ENCODE data around the gene MMP24.
"Not testable (repeated sequence)": the region's sequence is repeated elsewhere in the genome, so short reads cannot be mapped to it uniquely, and the experiment has no call there.

MMP24 gene

DNA sequence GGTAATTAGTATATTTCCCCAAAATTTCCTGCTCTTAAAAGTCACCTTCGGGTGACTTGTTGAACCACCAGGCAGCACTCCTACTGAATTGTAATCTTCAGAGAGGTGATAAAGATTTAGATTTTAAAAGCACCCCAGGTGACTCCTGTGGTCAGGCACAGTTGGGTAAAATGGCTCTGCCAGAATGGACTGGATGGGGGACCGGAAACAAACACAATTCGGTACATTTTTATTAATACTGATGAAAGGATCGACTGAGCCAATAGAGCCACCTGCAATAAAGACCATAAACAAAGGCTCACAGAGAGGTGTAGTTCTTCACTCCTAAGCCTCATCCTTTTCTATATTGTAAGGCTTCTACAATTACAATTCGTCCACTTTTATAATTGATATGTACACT, 85.3 kb downstream of the MMP24 start:
- DNase-seq (ENCODE audit: low spot score), result no peak

DNA sequence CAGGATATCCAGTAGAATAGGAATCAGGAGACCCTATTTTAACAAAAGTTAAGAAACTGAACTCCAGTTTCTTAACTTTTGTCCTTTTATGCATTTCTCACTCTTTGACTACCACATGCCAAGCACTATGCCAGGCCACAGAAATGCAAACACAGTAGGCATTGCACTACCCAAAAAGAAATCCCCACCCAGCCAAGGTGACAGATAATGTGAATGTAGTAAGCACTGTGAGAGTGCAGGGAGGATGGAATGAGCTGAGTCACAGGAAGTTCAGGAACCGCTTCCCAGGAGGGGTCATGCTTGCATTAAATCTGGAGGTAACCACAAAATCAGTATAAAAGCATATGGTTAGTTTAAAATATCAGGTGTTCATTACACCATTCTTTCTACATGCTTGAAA, 85.8 kb downstream of the MMP24 start:
- DNase-seq (ENCODE audit: low spot score), result no peak

DNA sequence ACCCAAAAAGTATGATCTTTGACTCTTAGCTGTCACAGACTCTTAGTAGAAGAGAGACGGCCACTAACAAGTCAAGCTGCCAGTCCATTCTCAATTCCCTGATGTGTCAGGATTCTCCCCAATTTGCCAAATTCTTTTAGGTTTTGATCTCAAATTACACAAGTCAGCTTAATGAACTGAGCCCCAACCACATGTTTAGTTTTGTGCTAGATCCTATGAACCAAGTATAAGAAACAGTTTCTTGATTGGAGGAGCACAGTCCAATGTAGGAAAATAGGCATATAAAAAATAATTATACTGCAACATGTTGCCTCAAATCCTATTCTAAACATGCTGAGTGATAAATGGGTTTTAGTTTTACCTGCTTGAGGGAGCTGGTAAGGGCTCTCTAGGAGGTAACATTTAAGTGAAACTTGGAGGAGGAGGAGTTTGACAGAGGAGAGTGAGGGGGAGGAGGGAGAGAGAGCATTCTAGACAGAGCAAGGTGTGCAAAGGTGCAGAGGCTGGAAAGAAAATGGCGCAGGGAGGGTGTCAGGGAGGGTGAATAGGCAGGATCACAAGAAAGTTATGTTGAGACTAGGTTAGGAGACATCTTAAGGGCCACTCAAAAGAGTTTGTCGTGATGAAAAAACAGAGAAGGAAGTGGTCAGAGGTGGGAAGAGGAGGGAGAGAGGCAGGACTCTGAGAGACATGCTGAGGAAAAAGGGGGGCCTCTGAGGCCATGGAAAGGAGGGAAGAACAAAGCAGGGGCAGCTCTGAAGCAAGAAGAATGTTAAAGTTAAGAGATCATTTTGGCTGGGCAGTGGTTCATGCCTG, 88.5 kb downstream of the MMP24 start:
- DNase-seq (ENCODE audit: low spot score), result no peak

DNA sequence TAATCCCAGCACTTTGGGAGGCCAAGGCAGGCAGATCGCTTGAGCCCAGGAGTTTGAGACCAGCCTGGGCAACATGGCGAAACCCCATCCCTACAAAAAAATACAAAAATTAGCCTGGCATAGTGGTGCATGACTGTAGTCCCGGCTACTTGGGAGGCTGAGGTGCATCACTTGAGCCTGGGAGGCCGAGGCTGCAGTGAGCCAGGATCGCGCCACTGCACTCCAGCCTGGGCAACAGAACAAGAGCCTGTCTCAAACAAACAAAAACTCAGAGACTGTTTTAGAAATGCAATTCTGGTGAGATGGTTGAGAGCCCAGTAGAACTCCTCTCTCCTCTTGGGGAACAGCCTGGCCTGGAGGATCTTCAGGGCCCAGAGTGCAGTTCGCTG, 89.1 kb downstream of the MMP24 start:
- not testable (repeated sequence) for DNase-seq (ENCODE audit: low spot score)

DNA sequence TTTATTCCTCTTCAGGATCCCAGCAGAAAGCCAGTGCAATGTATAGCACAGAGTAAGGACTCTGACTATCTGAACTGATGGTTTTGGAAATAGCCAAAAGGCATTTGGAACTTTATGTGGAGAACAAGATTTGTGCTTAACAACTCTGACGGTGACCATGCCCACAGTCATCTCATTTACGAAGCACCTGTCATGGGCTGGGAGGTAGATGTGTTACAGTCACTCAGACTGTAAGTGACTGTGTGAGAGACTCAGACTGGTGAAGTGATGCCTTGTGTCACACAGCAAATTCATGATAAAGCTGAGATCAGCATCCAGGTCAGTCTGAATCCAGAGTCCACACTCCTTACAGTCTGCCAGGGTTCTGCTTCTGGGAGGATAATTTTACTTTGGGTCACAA, 89.6 kb downstream of the MMP24 start:
- no peak for DNase-seq (ENCODE audit: low spot score)

DNA sequence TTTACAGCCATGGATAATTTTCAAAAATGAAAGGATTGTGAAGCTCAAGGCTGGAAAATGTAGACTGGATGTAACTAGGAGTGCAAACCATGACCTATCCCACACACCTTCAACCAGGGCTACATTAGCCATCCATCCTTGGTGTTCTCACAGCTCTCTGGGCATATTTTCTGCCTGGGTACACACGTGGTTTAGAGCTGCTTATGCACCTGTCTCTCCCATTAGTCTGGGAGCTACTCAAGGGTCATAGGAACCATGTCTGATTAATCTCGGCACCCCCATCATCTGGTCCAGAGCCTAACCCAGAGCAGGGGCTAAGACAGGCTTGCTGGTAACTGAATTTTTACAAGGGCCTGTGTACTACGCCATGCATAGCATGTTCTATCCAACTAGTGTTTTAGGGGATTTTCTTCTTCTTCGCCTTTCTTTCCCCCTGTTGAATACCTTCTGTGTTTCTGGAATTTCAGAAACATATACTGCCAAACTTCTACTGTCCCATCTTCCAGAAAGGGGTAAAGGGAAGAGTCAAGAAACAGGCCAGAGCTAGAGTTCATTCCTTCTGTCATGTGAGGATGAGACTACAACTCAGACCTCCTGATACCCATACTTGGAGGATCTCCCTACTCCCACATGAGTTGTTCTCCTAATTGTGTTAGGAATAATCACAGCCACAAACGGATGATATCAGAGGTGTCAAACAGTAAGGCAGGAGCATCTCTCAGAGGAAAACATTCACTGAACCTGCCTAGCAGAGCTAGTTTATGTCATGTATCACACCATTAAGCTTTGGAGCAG, 91.1 kb downstream of the MMP24 start:
- no peak for DNase-seq (ENCODE audit: low spot score)

DNA sequence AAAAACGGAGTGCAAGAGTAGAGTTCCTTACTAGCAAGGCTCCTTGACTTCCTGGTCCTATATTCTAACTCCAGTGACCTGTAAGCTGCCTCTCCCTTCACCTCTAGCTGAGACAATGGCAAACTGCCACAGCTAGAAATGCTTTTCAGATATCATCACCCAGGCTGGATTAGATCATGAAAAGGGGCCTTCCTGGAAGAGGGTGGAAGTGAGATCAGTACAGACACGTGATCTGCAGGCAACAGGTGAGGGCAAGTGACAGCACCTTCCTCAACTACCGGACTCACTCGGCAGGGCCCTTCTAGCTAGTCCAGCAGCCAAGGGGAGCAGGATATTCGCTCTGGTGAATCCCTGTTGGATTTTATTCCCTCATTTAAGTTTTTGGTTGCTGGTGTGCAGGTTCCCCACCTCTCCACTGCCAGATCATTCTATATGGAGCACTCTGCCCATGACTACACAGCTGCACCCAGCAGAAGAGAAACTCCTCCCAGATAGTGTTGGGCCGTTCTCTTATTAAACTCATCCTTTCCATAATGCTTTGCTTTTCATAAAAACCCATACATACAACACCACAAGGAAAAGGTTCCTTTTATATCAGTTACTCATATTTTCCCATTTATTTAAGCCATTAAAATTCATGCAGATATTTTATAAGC, 92.1 kb downstream of the MMP24 start:
- DNase-seq (ENCODE audit: low spot score), result no peak

DNA sequence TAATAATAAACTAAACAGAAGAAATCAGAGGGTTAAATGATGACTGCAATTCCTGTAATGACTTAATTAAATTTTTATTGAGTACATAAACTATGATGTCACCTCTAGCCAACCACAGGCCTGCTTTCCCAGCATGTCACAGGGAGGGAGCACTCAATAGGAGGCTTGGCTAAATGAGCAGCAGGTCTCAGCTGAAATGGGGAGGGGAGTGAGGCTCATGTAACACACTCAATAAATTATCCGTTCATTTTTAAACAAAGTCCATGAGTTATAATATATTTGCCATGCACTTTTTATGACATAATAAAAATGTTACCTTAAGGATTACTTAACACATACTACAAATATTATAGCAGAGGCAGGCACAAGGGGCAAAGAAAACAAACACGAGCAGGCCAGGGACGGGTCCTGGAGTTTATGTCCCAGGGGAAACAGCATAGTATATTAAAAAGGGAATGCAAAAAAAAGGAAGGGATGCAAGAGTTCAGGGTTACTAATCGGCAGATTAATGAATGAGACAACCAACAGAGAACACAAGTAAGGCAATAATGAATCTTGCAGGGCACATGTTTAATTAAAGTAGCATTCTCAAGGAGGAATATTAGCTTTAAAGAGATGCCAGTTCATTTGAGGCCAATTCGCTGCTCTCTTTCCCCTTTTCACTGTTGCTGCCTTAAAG, 92.8 kb downstream of the MMP24 start:
- no peak for DNase-seq (ENCODE audit: low spot score)

DNA sequence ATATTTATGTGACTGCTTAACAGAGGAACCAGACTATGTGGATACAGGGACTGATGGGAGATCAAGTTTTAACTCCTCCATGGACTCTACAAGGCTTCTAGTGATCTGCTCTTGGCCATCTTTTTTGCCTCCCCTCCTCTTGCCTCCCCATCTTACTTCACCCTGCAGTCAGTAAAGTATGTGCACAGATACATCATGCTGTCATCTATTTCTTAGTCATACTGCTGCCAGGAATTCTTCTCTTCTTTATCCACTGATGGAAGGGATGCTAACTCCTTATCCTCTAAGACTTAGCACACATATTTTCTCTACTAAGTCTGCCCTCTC, 93.3 kb downstream of the MMP24 start:
- no peak for DNase-seq (ENCODE audit: low spot score)

DNA sequence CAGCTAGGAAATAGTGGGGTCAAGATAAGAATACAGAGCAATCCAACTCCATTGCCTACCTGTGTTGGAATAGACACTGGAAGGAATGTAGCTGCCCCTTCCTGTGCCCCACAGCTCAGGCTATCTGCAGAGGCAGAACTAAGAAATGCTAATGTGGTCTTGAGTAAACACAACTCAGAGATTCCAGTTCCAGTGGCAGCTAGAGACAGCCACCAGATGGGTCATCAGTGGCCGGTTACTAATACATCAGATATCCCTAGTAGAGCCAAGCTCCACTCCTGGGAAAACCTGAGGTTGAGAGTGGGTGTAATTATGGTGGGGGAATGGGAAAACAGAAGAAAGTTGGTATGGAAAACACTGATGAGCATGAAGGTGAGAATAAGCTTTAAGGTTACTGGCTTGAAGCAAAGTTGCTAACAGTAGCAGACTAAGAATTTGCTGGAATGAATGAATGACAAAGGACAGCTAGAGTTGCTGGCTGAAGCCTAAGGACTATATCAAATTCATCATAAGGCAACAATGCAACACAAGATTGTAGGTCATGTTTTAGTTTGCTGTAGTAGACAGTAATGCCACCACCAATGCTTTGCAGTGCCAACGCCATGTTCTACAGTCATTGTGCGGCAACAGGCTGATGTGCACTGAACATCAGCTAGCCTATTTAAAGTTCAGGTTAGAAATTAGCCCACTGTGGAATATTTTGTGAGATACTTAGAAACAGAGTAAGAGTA, 94.1 kb downstream of the MMP24 start:
- no peak for DNase-seq (ENCODE audit: low spot score)

DNA sequence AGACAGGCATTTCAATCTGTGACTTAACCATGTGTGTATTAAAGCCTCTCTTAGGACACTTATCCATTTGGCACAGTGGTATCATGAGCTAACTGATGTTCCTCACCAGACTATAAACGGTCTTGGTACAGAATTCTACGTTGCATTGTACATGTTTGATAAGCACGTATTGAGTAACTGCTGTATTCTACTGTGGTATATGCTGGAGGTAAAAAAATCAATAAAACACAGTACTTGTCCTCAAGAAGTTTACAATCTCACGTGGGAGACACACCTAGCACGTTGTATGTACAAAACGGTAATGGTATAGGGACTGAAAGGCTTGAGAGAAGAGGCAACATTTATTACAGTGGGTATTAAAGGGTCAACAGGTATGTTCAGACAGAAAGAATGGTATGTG, 98.9 kb downstream of the MMP24 start:
- no peak for DNase-seq (ENCODE audit: low spot score)

DNA sequence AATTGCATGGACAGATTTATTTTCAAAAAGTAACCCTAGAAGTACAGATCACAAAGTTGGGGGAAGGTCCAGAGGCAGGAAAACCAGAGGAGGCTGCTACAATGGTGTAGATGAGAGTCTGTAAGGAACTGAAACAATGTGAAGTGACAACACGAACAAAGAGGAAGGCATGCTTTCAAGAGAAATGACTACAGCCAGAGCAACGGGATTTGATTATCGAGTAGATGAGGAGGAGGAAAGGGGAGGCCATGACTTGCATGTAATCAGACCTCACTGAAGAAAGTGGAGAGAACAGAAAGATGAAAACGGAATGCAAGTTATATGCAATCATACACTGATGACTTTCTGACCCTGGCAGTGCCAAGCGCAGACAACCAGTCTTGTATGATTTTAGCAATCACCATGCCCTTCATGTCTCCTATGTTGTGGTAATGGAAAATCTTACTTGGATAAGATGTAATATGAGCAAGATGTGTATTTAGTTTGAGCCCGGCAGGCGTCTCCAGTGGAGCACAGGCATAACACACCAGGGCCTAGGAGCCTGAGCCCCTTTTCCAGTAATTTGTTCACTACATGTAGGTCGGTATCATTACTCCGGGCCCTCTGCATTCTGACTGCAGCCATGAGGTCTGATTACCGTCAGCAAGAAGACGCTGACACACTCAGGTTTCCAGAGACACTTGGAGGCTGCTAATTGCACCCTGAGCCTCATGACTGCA, 99.7 kb downstream of the MMP24 start:
- DNase-seq (ENCODE audit: low spot score), result no peak
